ENCODE measurements around the gene CTNNB1.

Gene CTNNB1

DNA sequence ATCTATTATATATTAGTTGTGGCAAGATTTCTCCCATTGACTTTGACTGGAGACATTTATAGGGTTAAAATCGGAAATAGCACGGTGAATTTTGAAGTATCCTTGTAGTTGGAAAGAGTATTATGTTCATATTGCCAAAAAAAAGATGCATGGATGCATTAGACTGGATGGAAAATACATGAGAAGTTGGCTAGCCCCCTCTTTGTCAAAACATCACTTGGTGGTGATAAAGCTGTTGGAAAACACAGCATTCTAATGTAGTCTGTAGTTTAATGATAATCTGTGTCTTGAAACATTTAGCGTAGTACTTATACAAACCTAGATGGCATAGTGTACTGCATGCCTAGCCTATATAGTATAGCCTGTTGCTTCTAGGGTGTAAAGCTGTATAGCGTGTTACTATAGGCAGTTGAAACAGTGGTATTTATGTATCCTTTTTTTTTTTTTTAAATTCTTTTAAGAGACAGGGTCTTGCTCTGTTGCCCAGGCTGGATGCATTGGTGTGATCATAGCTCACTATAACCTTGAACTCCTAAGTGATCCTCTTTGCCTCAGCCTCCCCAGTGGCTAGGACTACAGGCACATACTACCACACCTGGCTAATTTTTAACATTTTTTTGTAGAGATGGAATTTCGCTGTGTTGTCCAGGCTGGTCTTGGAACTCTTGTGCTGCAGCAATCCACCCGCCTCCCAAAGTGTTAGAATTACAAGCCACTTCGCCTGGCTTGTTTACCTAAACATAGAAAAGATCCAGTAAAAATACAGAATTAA, 21.8 kb downstream of the CTNNB1 start:
- no peak for DNase-seq (ENCODE audit: low read depth)

GRCh38 chr3:41222012-41222411, 22.7 kb downstream of the CTNNB1 start:
- no peak for DNase-seq (ENCODE audit: low read depth)

DNA sequence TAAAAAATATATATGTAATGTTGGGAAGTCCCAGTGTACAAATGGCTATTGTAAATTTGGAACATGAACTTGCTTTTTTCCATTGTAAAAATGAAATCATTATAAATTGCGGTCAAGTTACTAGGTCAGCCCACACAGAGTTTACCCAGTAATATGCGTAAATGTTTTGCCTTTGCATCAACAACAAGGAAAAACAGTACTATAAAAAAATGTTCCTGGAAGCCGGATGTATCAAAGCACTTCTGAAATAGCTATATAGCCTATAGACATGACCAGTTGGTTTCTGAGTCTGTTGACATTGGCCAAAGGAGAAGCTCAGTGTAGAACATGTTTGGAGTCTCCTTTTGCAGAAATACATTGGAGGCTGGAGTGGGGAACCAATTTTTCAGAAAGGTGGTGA, 23.2 kb downstream of the CTNNB1 start:
- no peak for DNase-seq (ENCODE audit: low read depth)

DNA sequence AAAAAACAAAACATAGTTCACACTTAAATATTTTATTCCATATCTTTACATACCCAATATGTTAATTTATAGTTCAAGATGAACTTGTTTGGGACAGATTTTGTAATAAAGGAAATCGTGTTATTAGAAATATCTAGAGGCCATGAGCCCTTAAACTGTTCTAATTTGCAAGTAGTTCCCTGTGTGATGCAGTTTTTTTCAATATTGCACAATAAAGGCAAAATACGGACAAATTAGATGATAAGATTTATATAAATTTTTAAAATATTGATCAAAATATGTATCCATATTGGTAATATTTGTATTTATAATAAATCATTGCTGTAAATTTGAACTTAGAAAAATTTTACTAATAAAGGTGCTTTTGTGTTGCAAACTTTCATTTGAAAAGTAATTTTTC, 23.8 kb downstream of the CTNNB1 start:
- no peak for DNase-seq (ENCODE audit: low read depth)

GRCh38 chr3:41223691-41224090, 24.4 kb downstream of the CTNNB1 start:
- DNase-seq (ENCODE audit: low read depth), result no peak

- DNase-seq (ENCODE audit: low read depth), result no peak
These were observed 25.0 kb downstream of the CTNNB1 start for GRCh38 chr3:41224120-41224806.

DNA sequence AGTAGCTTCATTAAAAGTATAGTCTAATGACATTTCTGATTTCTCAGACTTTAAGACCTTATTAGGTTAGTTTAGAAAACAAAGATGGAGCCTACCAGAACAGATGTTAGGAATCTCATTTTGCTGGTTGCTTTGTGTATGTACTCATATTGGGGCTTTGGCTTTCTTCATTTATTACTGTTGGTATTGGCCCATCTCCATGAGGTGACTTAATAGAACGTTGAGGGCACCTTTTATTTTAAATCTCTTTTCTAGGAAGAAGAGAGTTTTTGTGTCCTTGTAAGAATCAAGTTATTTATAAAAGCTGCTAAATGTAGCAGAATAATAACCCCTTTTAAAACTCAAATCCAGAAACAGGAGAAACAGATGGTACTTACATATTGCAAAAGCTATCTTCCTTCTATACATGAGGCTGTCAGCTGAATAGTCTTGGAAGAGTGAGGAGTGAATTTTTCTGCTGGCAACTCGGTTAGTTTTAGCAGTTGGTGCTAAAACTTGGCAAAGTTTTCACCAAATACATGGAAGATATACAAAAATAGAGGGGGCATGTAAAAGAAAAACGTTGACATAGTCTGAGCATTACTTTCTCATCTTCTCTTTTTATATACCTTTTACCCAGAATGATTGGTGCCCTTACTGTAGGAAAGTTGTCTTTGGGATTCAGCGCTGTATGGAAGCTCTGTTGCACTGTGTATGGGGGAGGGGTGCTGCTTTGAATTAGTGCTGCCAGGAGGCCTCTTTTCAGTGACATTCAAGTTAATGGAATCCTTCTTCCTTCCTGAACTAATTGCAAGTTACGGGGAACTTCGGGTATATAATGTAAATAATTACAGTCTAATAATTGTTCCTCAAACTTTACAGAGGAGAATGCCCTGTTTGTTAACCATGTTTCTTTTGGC, 35.8 kb downstream of the CTNNB1 start:
- no peak for DNase-seq (ENCODE audit: low read depth)

DNA sequence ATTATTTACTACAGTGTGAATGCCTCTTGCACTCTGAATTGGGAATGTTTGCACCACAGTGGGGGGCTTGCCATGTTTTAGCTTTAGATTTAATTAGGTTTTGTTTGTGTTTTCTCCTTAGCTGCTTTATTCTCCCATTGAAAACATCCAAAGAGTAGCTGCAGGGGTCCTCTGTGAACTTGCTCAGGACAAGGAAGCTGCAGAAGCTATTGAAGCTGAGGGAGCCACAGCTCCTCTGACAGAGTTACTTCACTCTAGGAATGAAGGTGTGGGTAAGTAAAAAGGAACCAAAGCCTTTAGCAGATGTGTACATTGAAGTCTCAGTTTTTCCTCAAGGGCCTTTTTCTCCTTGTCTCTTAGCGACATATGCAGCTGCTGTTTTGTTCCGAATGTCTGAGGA, 36.9 kb downstream of the CTNNB1 start:
- DNase-seq (ENCODE audit: low read depth), result no peak

DNA sequence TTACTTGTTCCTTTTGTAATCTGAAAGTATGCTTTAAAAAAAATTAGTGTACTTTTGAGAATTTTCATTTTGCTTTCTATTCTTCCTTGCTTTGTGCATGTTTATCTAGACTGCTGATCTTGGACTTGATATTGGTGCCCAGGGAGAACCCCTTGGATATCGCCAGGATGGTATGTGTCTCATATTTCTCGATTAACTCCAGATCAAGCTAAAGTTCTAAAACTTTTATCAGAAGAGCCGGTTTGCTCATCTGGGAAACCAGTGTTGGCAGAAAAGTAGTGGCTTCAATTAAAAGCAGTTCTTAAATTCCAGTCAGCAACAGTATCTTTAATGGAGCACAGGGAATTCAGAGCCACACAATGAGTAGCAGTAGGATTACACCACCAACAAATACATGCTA, 38.6 kb downstream of the CTNNB1 start:
- no peak for DNase-seq (ENCODE audit: low read depth)

- no peak for DNase-seq (ENCODE audit: low read depth)
These were observed 40.3 kb downstream of the CTNNB1 start for GRCh38 chr3:41239587-41239986.

GRCh38 chr3:41241161-41241560, 41.9 kb downstream of the CTNNB1 start:
- DNase-seq (ENCODE audit: low read depth), result no peak

GRCh38 chr3:41241800-41242571, 42.7 kb downstream of the CTNNB1 start:
- no peak for DNase-seq (ENCODE audit: low read depth)

GRCh38 chr3:41243183-41243582, 43.9 kb downstream of the CTNNB1 start:
- no peak for DNase-seq (ENCODE audit: low read depth)

GRCh38 chr3:41244620-41245336, 45.5 kb downstream of the CTNNB1 start:
- no peak for DNase-seq (ENCODE audit: low read depth)

DNA sequence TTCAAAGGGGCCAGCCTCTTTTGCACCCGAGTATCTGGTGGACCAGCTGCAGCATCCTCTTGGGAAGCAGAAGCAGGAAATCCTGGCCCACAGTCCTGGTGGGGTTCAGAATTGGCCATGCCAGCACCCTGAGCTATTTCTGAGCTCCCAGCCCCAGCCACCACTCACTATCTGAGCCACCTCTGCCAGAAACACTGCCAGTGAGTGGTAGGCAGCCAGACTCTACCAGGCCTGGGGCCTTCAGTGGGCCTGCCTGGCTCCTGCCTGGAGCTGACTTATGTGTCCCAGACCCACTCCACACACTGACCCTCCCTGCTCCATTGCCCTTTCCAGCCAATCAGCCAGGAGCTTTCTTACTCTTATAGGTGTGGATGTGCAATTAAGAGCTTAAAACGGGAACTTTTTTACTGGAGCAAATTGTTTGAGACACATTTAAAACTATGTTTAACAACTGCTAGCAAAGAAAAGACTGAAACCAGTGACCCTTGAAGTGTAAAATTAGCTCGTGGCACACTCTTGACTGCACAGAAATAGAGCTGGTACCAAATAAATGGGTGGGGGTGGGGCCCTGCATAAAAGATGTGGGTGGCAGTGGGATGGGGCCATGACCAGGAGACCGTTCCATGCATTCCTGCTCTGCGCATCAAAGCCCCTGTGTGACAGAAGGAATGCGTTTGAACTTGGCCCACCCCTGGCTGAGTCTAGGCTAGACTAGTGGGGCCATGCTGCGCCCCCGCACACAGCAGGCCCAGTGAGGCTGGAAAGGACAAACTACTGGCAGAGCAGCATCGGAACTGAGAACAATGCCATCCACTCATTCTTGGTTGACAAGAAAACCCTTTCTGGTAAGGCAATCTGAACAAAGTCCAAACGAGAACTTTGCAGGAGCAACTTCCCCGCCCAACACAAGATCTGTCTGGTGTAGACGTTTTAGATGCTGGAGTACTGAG, 48.0 kb downstream of the CTNNB1 start:
- DNase-seq (ENCODE audit: low read depth), result no peak

DNA sequence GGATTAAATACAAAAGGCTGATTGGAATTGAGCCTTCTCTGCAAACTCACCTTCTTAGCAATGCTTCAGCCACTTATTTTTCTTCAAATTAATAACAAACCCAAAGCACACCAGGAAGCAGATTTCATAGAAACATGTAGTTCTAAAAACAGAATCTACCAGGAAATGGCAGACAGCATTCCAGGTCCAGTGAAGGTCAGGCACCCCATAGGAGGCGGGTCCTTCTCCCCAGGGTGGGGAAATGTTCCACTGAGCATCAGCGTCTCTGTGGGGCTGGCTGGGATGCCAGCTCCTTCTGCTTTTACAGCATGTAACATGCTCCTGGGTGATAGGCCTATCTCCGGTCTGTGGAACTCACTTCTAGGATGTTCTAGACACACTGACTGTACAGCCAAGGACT, 49.2 kb downstream of the CTNNB1 start:
- DNase-seq (ENCODE audit: low read depth), result no peak

DNA sequence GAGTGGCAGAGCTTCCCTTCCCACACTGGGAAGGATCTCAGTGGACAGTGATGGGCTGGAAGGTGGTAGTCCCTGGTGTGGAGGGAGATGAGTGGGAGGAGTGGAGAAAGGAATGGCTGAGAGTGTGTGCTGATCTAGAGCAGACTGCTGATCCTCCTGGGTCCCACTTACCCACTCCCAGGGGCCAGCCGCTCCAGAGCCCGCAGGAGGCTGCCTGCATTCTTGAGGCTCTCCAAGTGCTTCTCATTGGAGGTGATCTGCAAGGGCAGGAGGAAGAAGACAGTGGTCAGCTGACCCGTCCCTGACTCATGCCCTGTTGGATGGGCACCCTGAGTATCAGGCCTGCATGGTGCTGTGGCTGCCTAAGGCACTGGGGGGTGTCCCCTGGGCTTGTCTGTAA, 50.0 kb downstream of the CTNNB1 start:
- DNase-seq (ENCODE audit: low read depth), result no peak

GRCh38 chr3:41250825-41251224, 51.5 kb downstream of the CTNNB1 start:
- no peak for DNase-seq (ENCODE audit: low read depth)

GRCh38 chr3:41251593-41251992, 52.3 kb downstream of the CTNNB1 start:
- DNase-seq (ENCODE audit: low read depth), result no peak

- DNase-seq (ENCODE audit: low read depth), result no peak
These were observed 59.0 kb downstream of the CTNNB1 start for GRCh38 chr3:41258239-41258800.
